CD4-positive, alpha-beta T cell treated with Interleukin-12 subunit alpha and Interleukin-12 subunit beta, for 1 hour (primary cell): ENCODE results near the gene POU2AF1.
"Not testable (repeated sequence)": the region's sequence is repeated elsewhere in the genome, so short reads cannot be mapped to it uniquely, and the experiment has no call there.

Source experiments
- DNase-seq: peaks from one replicate; pipeline ENCODE4 v3.0.0-alpha.2; 2020

POU2AF1 gene

GRCh38 chr11:111339758-111340388, 39.2 kb downstream of the POU2AF1 start:
- no peak for DNase-seq

GRCh38 chr11:111336582-111337256, 42.4 kb downstream of the POU2AF1 start:
- no peak for DNase-seq

- DNase-seq, result no peak
These were observed 43.0 kb downstream of the POU2AF1 start for GRCh38 chr11:111336062-111336461.

- no peak for DNase-seq
These were observed 43.5 kb downstream of the POU2AF1 start for GRCh38 chr11:111335549-111335948.

GRCh38 chr11:111334532-111335502, 44.3 kb downstream of the POU2AF1 start:
- DNase-seq, result no peak

- DNase-seq, result no peak
These were observed 47.2 kb downstream of the POU2AF1 start for GRCh38 chr11:111331711-111332479.

- DNase-seq, result no peak
These were observed 48.7 kb downstream of the POU2AF1 start for GRCh38 chr11:111330234-111330893.

GRCh38 chr11:111329306-111330204, 49.5 kb downstream of the POU2AF1 start:
- DNase-seq, result no peak

- DNase-seq, result no peak
These were observed 51.0 kb downstream of the POU2AF1 start for GRCh38 chr11:111327908-111328624.

- DNase-seq, result no peak
These were observed 52.3 kb downstream of the POU2AF1 start for GRCh38 chr11:111326824-111327223.

GRCh38 chr11:111325259-111325658, 53.8 kb downstream of the POU2AF1 start:
- DNase-seq, result no peak

- DNase-seq, result no peak
These were observed 54.8 kb downstream of the POU2AF1 start for GRCh38 chr11:111324277-111324720.

GRCh38 chr11:111322534-111322933, 56.5 kb downstream of the POU2AF1 start:
- DNase-seq, result no peak

GRCh38 chr11:111320728-111321568, 58.1 kb downstream of the POU2AF1 start:
- no peak for DNase-seq

- not testable (repeated sequence) for DNase-seq
These were observed 58.9 kb downstream of the POU2AF1 start for GRCh38 chr11:111320199-111320598.

GRCh38 chr11:111319296-111319695, 59.8 kb downstream of the POU2AF1 start:
- DNase-seq, result no peak

GRCh38 chr11:111312076-111312475, 67.0 kb downstream of the POU2AF1 start:
- no peak for DNase-seq

GRCh38 chr11:111310723-111311122, 68.4 kb downstream of the POU2AF1 start:
- no peak for DNase-seq

- DNase-seq, result no peak
These were observed 69.0 kb downstream of the POU2AF1 start for GRCh38 chr11:111310088-111310487.
